ENCODE results near the gene FGF11.

DNA sequence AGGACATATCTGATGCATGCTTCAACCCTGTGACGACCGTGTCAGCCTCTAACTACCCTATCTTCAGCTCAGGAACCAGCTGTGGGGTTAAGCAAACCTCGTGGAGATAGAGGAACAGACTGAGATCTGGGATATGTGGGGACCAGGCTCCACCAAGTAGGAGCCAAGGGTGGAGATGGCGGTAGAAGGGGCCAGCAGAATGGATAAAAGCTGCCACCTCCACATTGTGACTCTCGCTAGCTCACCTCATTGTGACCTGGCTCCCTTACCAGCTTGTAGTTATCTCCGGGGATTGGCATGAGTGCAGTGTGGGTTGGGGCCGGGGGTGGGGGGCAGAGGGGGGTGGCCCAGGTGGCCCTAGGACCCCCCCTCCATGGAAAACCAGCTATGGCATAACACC, 14.0 kb upstream of the FGF11 start, which contains the start of gene SPEM2:
- TF ChIP-seq SMC3 (IDR thresholded peaks at IDR 0.05; ENCODE audit: low read depth, low read length) (no peak), MAFK (IDR thresholded peaks at IDR 0.05; ENCODE audit: low read depth, low read length) (no peak)
- TF ChIP-seq, protein P1, sequence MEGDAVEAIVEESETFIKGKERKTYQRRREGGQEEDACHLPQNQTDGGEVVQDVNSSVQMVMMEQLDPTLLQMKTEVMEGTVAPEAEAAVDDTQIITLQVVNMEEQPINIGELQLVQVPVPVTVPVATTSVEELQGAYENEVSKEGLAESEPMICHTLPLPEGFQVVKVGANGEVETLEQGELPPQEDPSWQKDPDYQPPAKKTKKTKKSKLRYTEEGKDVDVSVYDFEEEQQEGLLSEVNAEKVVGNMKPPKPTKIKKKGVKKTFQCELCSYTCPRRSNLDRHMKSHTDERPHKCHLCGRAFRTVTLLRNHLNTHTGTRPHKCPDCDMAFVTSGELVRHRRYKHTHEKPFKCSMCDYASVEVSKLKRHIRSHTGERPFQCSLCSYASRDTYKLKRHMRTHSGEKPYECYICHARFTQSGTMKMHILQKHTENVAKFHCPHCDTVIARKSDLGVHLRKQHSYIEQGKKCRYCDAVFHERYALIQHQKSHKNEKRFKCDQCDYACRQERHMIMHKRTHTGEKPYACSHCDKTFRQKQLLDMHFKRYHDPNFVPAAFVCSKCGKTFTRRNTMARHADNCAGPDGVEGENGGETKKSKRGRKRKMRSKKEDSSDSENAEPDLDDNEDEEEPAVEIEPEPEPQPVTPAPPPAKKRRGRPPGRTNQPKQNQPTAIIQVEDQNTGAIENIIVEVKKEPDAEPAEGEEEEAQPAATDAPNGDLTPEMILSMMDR (conservative IDR thresholded peaks at IDR 0.05; ENCODE audit: low read depth, low read length) = no peak
